Activated naive CD4-positive, alpha-beta T cell treated with anti-CD3 and anti-CD28 coated beads, Interleukin-2, amount 50 U/mL, for 24 hours (primary cell): ENCODE results near the gene MAN2B2.
"Not testable (repeated sequence)": the region's sequence is repeated elsewhere in the genome, so short reads cannot be mapped to it uniquely, and the experiment has no call there.

Experiments used
- H3K27ac Mint-ChIP-seq: one replicate; pipeline ENCODE4 v1.8.0; 2021; ENCODE audit warnings: mild to moderate bottlenecking, mixed read lengths
- H3K27me3 Mint-ChIP-seq: one replicate; pipeline ENCODE4 v1.8.0; 2021; ENCODE audit warnings: mixed read lengths
- H3K36me3 Mint-ChIP-seq: one replicate; pipeline ENCODE4 v1.8.0; 2021; ENCODE audit warnings: mixed read lengths
- H3K4me1 Mint-ChIP-seq: one replicate; pipeline ENCODE4 v1.8.0; 2021; ENCODE audit warnings: mixed read lengths
- H3K4me3 Mint-ChIP-seq: one replicate; pipeline ENCODE4 v1.8.0; 2021; ENCODE audit warnings: mild to moderate bottlenecking, mixed read lengths
- H3K9me3 Mint-ChIP-seq: one replicate; pipeline ENCODE4 v1.8.0; 2021; ENCODE audit warnings: mixed read lengths

Gene MAN2B2

DNA sequence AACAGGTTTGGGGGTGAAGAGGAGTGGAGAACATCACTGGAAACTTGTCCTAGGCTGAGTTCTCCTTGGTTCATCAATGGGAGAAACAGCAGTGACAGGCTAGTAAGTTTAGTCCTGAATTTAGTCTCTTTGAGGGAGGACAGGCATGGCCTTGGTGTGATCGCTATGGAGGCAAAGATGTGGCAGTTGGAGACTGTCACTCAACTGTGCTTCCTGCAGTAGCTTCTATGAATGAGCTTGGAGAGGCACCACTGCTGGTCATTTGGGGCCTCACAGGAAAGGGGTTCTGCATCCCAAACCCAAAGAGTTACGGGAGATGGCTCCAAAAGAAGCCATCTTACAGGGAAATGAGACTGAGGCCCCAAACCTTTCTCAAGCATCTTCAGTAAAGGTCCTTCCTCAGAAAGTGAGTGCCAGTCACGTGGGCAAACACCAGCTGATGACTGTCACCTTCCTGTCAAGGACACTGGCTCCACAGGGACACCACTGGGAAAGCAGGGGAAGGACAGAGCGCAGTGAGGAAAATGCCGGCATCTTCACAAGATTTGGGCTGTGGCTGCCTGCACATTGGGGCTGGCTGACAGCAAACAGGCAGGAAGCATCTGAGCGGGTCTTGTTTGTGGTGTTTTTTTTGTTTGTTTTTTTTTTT is 72.7 kb downstream of the MAN2B2 start:
- Mint-ChIP-seq H3K27me3 (no peaks in the 10 kb centered on the region), H3K27ac (no peak overlapping the region), H3K4me3 (no peak overlapping the region), H3K36me3 (no peaks in the 10 kb centered on the region), H3K9me3 (no peaks in the 10 kb centered on the region), H3K4me1 (peaks cover 22% of the 10 kb centered on the region)

DNA sequence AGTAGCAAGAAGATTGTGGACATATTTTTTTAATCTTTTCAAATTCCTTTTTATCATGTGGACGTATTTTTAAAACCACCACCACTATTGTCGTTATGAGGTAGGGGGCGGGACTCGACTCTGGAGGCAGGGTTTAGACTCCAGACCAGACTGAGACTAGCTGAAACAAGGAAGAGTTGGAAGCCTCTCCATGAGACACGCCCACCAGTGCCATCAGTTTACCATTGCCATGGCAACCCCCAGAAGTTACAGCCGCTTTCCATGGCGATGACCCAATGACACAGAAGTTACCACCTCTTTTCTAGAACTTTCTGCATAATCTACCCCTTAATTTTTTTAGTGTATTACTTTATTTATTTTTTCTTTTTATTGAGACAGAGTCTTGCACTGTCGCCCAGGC is 74.2 kb downstream of the MAN2B2 start:
- H3K36me3 Mint-ChIP-seq: no peaks in the 10 kb centered on the region

DNA sequence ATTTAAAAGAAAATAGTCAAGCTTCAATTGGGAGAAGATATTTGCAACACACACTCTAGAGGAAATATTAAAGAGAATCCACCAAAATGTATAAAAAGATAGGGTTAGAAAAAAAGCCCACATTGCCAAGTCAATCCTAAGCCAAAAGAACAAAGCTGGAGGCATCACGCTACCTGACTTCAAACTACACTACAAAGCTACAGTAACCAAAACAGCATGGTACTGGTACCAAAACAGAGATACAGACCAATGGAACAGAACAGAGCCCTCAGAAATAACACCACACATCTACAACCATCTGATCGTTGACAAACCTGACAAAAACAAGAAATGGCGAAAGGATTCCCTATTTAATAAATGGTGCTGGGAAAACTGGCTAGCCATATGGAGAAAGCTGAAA is 79.2 kb downstream of the MAN2B2 start:
- not testable (repeated sequence) for H3K4me1 Mint-ChIP-seq, H3K36me3 Mint-ChIP-seq, H3K9me3 Mint-ChIP-seq, H3K27ac Mint-ChIP-seq, H3K27me3 Mint-ChIP-seq, H3K4me3 Mint-ChIP-seq

More for the DNA sequence above, 74.2 kb downstream of the MAN2B2 start:
- Mint-ChIP-seq H3K9me3 (no peaks in the 10 kb centered on the region), H3K27ac (no peak overlapping the region), H3K4me1 (peaks cover 9% of the 10 kb centered on the region), H3K27me3 (no peaks in the 10 kb centered on the region), H3K4me3 (no peak overlapping the region)

DNA sequence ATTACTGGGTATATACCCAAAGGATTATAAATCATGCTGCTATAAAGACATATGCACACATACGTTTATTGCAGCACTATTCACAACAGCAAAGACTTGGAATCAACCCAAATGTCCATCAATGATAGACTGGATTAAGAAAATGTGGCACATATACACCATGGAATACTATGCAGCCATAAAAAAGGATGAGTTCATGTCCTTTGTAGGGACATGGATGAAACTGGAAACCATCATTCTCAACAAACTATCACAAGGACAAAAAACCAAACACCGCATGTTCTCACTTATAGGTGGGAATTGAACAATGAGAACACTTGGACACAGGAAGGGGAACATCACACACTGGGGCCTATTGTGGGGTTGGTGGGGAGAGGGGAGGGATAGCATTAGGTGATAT is 80.3 kb downstream of the MAN2B2 start:
- not testable (repeated sequence) for H3K9me3 Mint-ChIP-seq, H3K27me3 Mint-ChIP-seq, H3K27ac Mint-ChIP-seq, H3K4me3 Mint-ChIP-seq, H3K36me3 Mint-ChIP-seq
- peaks cover 12% of the 10 kb centered on the region for H3K4me1 Mint-ChIP-seq

DNA sequence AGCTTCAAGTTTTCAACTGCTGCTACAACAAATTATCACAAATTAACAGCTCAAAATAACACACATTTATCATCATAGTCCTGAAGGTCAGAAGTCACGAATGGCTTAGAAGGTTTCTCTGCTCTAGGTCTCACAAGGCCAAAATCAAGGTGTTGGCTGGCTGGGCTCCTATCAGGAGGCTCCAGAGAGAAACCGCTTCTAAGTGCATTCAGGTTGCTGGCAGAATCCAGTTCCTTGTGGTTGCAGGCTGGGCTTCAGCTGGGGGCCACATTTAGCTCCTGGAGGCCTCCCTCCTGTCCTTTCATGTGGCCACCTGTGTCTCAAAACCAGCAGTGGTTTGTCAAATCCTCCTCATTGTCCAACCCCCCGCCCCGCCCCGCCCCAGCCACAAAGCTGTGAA is 80.9 kb downstream of the MAN2B2 start:
- Mint-ChIP-seq H3K9me3 (no peaks in the 10 kb centered on the region), H3K4me1 (peaks cover 12% of the 10 kb centered on the region), H3K27me3 (no peaks in the 10 kb centered on the region), H3K27ac (no peak overlapping the region), H3K36me3 (no peaks in the 10 kb centered on the region), H3K4me3 (no peak overlapping the region)

DNA sequence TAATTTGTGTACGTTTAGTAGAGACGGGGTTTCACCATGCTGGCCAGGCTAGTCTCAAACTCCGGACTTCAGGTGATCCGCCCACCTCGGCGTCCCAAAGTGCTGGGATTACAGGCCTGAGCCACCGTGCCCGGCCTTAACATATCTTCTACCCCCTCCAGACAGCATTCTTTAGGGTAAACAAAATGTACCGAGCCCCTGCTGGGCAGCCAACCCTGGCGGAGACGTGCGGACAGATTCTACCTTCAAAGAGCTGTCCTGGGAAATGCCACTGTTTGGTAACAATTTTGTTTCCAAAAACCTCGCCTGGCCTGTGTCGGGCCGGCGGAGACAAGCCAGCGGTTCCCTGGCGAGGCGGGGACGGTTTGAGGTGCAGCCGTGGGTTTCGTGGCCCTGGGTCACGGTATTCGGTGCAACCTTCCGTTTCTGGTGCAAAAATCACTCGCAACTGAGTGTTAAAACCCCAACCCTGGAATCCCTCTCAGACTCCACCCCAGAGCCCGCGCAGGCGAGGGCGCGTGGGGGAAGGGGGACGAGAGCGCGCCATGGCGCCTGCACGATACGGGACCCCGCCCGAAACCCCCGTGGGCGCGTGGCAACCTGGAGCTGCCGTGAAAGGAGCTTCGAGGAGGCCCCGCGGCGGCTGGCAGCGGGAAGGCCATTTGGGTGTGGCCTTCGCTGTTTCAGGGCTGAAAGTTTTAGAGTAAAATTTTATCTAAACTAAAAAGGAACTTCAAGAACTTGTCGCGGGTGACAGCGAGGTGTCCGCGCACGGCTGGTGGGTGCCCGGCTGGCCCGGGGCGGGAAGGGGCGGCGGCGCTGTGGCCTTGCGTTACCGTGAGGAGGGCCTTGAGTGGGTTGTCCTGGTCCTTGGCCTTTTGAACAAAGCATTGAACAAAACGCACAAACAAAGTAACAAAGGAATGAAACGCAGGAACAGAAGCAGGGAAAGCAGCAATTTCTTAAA is 82.5 kb downstream of the MAN2B2 start:
- no peaks in the 10 kb centered on the region for H3K36me3 Mint-ChIP-seq
- peaks cover 12% of the 10 kb centered on the region for H3K4me1 Mint-ChIP-seq
- H3K27ac Mint-ChIP-seq: no peak overlapping the region
- H3K4me3 Mint-ChIP-seq: peak overlapping the region; percentile 72
- H3K27me3 Mint-ChIP-seq: no peaks in the 10 kb centered on the region
- no peaks in the 10 kb centered on the region for H3K9me3 Mint-ChIP-seq

DNA sequence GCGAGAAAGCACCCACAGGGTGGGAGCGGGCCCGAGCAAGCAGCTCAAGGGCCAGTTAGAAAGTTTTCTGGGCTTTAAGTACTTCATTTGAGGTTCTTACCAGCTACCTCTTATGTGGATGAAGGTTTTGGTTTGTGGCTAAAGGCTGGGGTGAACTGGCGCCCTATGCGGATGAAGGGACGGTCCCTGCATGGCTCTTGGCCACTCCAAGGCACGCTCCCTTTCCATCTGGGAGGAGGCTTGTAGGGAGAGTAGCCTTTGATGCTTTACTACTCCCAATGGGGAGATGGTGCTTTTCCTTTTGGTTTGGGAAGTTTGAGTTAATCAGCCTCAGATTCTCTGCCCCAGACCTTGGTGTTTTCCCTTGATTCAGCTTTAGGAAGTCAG is 83.2 kb downstream of the MAN2B2 start:
- no peaks in the 10 kb centered on the region for H3K9me3 Mint-ChIP-seq
- H3K4me3 Mint-ChIP-seq: peak overlapping the region; percentile 72
- H3K27ac Mint-ChIP-seq: no peak overlapping the region
- no peaks in the 10 kb centered on the region for H3K36me3 Mint-ChIP-seq
- H3K4me1 Mint-ChIP-seq: peaks cover 12% of the 10 kb centered on the region
- H3K27me3 Mint-ChIP-seq: no peaks in the 10 kb centered on the region

DNA sequence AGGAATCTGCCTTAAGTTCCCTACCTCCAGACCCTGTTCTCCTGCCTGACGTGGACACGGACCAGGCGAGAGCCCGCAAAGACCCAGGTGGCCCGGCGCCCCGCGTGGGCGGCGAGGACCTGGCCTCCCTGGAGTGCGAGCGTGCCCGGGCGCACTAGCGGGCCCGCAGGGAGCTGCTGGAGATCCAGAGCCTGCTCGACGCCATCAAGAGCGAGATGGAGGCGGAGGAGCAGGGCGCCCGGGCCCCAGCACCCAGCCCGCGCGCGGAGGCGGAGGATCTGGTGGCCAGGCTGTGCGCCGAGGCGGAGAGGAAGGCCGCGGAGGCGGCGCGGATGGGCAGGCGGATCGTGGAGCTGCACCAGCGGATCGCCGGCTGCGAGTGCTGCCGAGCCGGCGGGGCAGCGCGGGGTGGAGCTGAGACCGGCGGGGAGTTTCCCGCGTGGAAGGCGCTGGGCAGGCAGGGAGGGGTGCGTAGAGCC is 83.6 kb downstream of the MAN2B2 start:
- Mint-ChIP-seq H3K27me3 (no peaks in the 10 kb centered on the region), H3K4me1 (peaks cover 12% of the 10 kb centered on the region), H3K27ac (no peak overlapping the region), H3K4me3 (peak overlapping the region; percentile 72), H3K36me3 (no peaks in the 10 kb centered on the region), H3K9me3 (no peaks in the 10 kb centered on the region)

DNA sequence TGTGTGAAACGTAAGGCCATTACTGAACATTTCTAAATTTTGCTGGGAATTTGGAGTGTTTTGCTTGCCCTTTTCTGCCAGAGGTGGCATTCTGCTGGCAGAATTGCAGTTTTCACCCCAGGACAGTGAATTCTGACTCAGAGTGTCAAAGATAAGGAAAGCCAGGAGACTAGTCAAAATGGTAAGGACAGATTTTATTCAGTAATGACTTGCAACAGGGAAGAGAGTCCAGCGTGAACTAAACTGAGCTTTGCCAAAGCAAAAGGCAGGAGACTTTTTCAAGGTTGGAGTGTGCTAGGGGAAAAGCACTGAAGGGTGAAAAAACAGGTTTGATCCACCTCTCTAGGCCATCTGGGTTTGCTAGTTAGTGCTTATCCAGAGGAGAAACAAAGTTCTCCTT is 84.9 kb downstream of the MAN2B2 start:
- no peaks in the 10 kb centered on the region for H3K9me3 Mint-ChIP-seq
- peaks cover 12% of the 10 kb centered on the region for H3K4me1 Mint-ChIP-seq
- no peaks in the 10 kb centered on the region for H3K36me3 Mint-ChIP-seq
- peak overlapping the region; percentile 23 for H3K4me3 Mint-ChIP-seq
- no peaks in the 10 kb centered on the region for H3K27me3 Mint-ChIP-seq
- H3K27ac Mint-ChIP-seq: no peak overlapping the region

DNA sequence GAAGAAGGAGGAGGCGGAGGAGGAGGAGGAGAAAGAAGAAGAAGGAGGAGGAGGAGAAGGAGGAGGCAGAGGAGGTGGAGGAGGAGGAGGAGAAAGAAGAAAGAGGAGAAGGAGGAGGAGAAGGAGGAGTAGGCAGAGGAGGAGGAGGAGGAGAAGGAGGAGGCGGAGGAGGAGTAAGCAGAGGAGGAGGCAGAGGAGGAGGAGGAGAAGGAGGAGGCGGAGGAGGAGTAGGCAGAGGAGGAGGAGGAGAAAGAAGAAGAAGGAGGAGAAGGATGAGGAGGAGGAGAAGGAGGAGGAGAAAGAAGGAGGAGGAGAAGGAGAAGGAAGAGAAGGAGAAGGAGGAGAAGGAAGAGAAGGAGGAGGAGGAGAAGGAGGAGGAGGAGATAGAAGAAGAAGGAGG is 85.4 kb downstream of the MAN2B2 start:
- Mint-ChIP-seq H3K4me3 (no peak overlapping the region), H3K4me1 (peaks cover 12% of the 10 kb centered on the region), H3K27me3 (no peaks in the 10 kb centered on the region)

DNA sequence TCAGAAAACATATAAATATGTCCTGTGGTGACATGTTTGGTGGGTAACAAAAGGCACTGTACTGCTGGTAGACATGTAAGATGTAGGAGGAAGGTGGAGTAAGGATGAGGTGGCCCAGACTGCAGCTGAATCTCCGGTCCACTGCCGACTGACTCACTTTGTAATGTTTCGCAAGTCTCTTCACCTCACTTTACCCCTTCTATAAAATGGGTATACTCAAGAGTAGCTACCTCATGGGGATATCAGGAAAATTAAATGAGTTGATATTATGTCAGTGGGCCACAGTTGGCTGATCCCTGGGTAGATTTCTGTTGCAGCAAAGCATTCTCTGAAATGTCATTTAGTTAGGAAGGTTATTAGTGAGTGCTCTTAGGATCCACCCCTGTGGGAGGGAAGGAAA is 87.6 kb downstream of the MAN2B2 start:
- Mint-ChIP-seq H3K36me3 (no peaks in the 10 kb centered on the region), H3K27ac (no peak overlapping the region), H3K4me3 (no peak overlapping the region), H3K9me3 (no peaks in the 10 kb centered on the region), H3K4me1 (peaks cover 12% of the 10 kb centered on the region), H3K27me3 (no peaks in the 10 kb centered on the region)

More for the DNA sequence above, 85.4 kb downstream of the MAN2B2 start:
- H3K27ac Mint-ChIP-seq: no peak overlapping the region
- no peaks in the 10 kb centered on the region for H3K36me3 Mint-ChIP-seq
- no peaks in the 10 kb centered on the region for H3K9me3 Mint-ChIP-seq

DNA sequence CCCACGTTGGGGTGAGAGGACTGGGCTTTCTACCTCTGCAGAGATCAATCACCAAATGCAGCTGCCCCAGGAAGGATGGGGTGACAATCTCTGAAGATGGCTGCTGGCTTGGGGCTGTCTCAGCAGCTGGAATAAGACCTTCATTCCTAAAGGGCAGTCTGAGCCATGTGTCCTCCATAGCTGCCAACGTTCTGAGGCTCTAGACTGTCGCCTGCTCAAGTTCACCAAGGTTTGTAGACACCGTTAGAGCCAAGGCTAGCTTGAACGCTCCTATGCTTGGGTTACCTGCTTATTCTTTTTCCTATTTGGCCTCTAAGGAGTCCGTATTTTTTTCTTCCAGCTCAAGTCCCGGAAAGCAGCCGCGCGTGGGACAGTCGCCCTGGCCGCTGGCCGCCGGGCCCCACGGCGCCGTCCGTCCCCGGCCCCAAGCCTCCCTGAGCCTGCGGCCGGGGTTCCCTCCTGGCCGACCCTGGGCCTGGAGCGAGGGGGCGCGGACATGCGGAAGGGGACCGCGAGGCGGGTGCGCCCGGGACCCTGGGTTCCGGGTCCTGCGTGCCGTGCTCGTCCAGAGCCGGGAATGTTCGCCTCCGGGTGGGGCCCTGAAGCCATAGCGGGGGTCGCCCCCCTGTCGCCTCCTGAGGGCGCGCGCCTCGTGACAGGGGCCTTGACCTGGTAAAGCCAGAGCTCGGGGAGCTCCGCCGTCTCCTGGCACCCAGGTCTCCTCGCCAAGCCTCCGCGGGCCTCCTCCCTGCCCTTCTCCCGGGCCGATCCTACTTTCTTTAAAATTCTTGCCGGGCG is 88.8 kb downstream of the MAN2B2 start:
- H3K36me3 Mint-ChIP-seq: no peaks in the 10 kb centered on the region
- H3K27me3 Mint-ChIP-seq: no peaks in the 10 kb centered on the region
- H3K4me1 Mint-ChIP-seq: peaks cover 9% of the 10 kb centered on the region
- H3K4me3 Mint-ChIP-seq: peak overlapping the region; percentile 45
- no peak overlapping the region for H3K27ac Mint-ChIP-seq
- no peaks in the 10 kb centered on the region for H3K9me3 Mint-ChIP-seq

DNA sequence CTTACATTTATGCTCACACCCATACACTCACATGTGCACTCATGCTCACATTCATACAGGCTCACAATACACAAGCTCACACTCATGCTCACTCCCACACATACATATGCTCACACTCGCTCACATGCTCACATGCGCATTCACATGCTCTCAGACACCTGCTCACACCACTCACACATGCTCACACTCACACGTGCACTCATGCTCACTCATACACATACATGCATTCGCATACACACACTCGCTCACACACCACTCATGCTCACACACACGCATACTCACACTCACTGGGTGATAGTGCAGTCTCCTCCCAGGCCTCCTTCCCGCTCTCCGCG is 90.3 kb downstream of the MAN2B2 start:
- Mint-ChIP-seq H3K36me3 (no peaks in the 10 kb centered on the region), H3K4me3 (no peak overlapping the region), H3K27me3 (no peaks in the 10 kb centered on the region), H3K9me3 (no peaks in the 10 kb centered on the region), H3K27ac (no peak overlapping the region), H3K4me1 (no peaks in the 10 kb centered on the region)

DNA sequence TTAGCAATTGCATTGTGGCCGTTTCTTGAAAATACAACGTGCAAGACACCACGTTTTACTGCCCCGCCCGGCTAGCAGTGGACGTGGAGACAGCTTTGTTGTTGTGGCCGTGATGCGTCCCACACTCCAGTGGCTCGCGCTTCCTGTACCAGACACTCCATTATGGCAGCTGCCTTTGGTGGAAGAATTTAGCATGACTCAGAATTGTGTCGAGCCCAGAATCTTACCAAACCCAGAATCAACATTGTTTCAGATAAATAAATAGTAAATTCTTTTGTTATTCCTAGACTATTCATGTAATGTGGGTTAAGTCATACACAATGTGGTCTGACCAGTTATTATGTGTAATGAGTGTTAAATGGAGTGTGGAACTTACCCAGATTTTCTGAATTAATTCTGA is 93.4 kb downstream of the MAN2B2 start:
- Mint-ChIP-seq H3K4me1 (peaks cover 12% of the 10 kb centered on the region), H3K9me3 (no peaks in the 10 kb centered on the region), H3K36me3 (no peaks in the 10 kb centered on the region), H3K27ac (no peak overlapping the region), H3K4me3 (no peak overlapping the region), H3K27me3 (no peaks in the 10 kb centered on the region)

DNA sequence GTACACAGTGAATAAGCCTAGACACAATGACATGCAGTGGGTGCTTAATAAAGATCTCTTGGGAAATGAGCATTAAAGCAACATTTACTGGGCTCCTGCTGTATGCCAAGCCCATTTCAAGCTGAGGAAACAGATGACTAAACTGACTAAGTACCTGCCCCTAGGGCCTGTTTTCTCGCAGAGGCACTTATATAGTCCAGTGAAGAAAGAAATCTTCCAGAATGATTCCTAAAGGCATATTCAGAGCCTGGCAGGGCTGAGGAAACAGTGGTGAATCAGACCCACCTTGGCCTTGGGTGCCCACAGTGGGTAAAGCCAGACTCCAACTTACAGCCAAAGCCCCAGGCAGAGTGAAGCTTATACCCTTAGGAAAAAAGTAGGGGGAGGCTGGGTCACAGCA is 96.7 kb downstream of the MAN2B2 start:
- Mint-ChIP-seq H3K4me1 (peaks cover 33% of the 10 kb centered on the region), H3K36me3 (peaks cover 17% of the 10 kb centered on the region), H3K27ac (no peak overlapping the region), H3K4me3 (no peak overlapping the region), H3K9me3 (no peaks in the 10 kb centered on the region), H3K27me3 (no peaks in the 10 kb centered on the region)

DNA sequence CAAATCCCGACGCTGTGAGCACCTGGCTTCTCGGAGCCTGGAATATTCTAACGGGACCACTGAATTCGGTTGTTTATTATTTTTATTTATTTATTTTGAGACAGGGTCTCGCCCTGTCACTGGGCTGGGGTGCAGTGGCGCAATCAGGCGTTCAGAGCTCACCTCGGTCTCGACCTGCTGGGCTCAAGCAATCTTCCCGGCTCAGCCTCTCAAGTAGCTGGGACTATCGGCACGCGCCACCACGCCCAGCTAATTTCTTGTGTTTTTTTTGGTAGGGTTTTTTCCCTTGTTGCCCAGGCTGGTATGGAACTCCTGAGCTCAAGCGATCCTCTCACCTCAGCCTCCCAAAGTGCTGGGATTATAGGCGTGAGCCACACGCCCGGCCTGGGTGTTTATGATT is 97.1 kb downstream of the MAN2B2 start:
- Mint-ChIP-seq H3K4me1 (peaks cover 38% of the 10 kb centered on the region), H3K9me3 (no peaks in the 10 kb centered on the region), H3K27ac (no peak overlapping the region), H3K36me3 (peaks cover 19% of the 10 kb centered on the region), H3K27me3 (no peaks in the 10 kb centered on the region), H3K4me3 (no peak overlapping the region)
